Sigmoid colon (tissue), 7 donors: ENCODE measurements around the gene EIF4G3. TPM values are rescaled to one million over a fixed set of nuclear protein-coding genes. Genes with fewer than 3 reads are reported as not detected.

ENCODE experiments used
- DNase-seq: peaks from one replicate; pipeline ENCODE4 v3.0.0-alpha.2; 2019
- H3K27ac ChIP-seq, 4 donors: fragments of 200-600 bp; sonication (generic); one replicate each; pipeline ENCODE4 v1.5.1; 2016 to 2019; ENCODE audit warnings: mild to moderate bottlenecking in 1 of 4
- H3K27me3 ChIP-seq, 3 donors: fragments of 200-600 bp; sonication (generic); one replicate each; pipeline ENCODE4 v1.5.1; 2019; ENCODE audit warnings: mild to moderate bottlenecking in 1 of 3
- H3K36me3 ChIP-seq, 4 donors: fragments of 200-600 bp; sonication (generic); one replicate each; pipeline ENCODE4 v1.5.1; 2016 to 2019
- H3K4me1 ChIP-seq, 4 donors: fragments of 200-600 bp; sonication (generic); one replicate each; pipeline ENCODE4 v1.5.1; 2017 to 2019
- H3K4me3 ChIP-seq, 4 donors: fragments of 200-600 bp; sonication (generic); one replicate each; pipeline ENCODE4 v1.5.1; 2017 to 2019; ENCODE audit warnings: mild to moderate bottlenecking in 2 of 4, moderate library complexity in 1 of 4
- H3K9me3 ChIP-seq, 4 donors: fragments of 200-600 bp in 3 of 4; sonication (generic) in 3 of 4; one replicate each; pipeline versions ENCODE4 v1.5.1 to v1.6.1; 2013 to 2019
- CTCF ChIP-seq, 4 experiments: fragments of 450-650 bp in 3 of 4; fragments of 200-600 bp in 1 of 4; IDR thresholded peaks; one replicate each; pipeline ENCODE4 v1.5.1; 2016 to 2019; ENCODE audit warnings: antibody characterized with exemption in 4 of 4, mild to moderate bottlenecking in 3 of 4, moderate library complexity in 2 of 4
- EP300 ChIP-seq, 4 donors: sonication (generic); formaldehyde crosslinking; IDR thresholded peaks; one replicate each; pipeline ENCODE4 v1.6.1; 2017; ENCODE audit warnings: antibody characterized with exemption in 4 of 4
- POLR2A ChIP-seq, 2 donors: fragments of 450-650 bp; IDR thresholded peaks; one replicate each; pipeline ENCODE4 v1.6.1; 2016; ENCODE audit warnings: antibody characterized with exemption in 2 of 2, mild to moderate bottlenecking in 2 of 2, moderate library complexity in 2 of 2
- POLR2AphosphoS5 ChIP-seq, 4 donors: sonication (generic); formaldehyde crosslinking; IDR thresholded peaks; one replicate each; pipeline ENCODE4 v1.6.1; 2017; ENCODE audit warnings: antibody characterized with exemption in 4 of 4
- WGBS, 2 donors: extraction: QIAGEN DNeasy Blood & Tissue Kit; methylation state at CpG; one replicate each; pipeline ENCODE4 v1.1.7; 2013; 5-methylcytosine and 5-hydroxymethylcytosine counted together
- intact Hi-C: fragments of 100-400 bp; cut with DNase I; formaldehyde crosslinking; loops from one replicate; pipeline ENCODE4 v1.15.1; 2023
- polyA plus RNA-seq, 3 donors: library from polyadenylated mRNA; stranded (reverse); fragments of 200-250 nt; gene quantifications; one replicate each; pipeline ENCODE4 v1.2.3, GENCODE V29; 2013
- total RNA-seq, 4 donors: library from RNA; depleted of rRNA; stranded (reverse); fragments of >200 nt; gene quantifications; one replicate each; pipeline ENCODE4 v1.1.0, GENCODE V29; 2016
- donor health status: healthy with polysubstance abuse.
- donor health status: Bipolar disorder and iron deficiency.
- donor health status: healthy.

EIF4G3 gene
- total and polyA plus RNA-seq, 7 donors = 13.4 to 65.9 (median 33.5) TPM

- Histone ChIP-seq H3K4me3 (no peak overlapping the region), H3K9me3 (no peaks in the 10 kb centered on the region), H3K4me1 (peaks cover 0 to 24% (median 15%) of the 10 kb centered on the region in 4 donors), H3K27ac (no peak overlapping the region), H3K36me3 (peaks cover 0 to 5% (median 0%) of the 10 kb centered on the region in 4 donors), H3K27me3 (no peaks in the 10 kb centered on the region)
- intact Hi-C loops = no loop called here
- TF ChIP-seq POLR2AphosphoS5 (IDR thresholded peaks at IDR 0.05) (no peak), CTCF (IDR thresholded peaks at IDR 0.05) (no peak), EP300 (IDR thresholded peaks at IDR 0.05) (no peak), POLR2A (IDR thresholded peaks at IDR 0.05) (no peak)
- no peak for DNase-seq
These were observed 87.0 kb downstream of the EIF4G3 start for GRCh38 chr1:21089731-21090130.

GRCh38 chr1:21089299-21089698, 87.4 kb downstream of the EIF4G3 start:
- Histone ChIP-seq H3K36me3 (peaks cover 0 to 5% (median 0%) of the 10 kb centered on the region in 4 donors), H3K4me1 (peaks cover 0 to 24% (median 15%) of the 10 kb centered on the region in 4 donors), H3K27ac (no peak overlapping the region), H3K27me3 (no peaks in the 10 kb centered on the region), H3K4me3 (no peak overlapping the region), H3K9me3 (no peaks in the 10 kb centered on the region)
- intact Hi-C loops = no loop called here
- DNase-seq = no peak
- WGBS, 2 donors = 83 to 97% methylated on average over 2 of the region's 2 CpGs
- TF ChIP-seq EP300 (IDR thresholded peaks at IDR 0.05) = no peak
- TF ChIP-seq CTCF (IDR thresholded peaks at IDR 0.05) = no peak
- no peak for TF ChIP-seq POLR2A (IDR thresholded peaks at IDR 0.05)
- TF ChIP-seq POLR2AphosphoS5 (IDR thresholded peaks at IDR 0.05) = no peak

GRCh38 chr1:21084111-21084810, 92.4 kb downstream of the EIF4G3 start:
- DNase-seq = no peak
- no peaks in the 10 kb centered on the region for H3K27me3 ChIP-seq
- intact Hi-C loops = no loop called here
- peaks cover 0 to 5% (median 0%) of the 10 kb centered on the region in 4 donors for H3K36me3 ChIP-seq
- TF ChIP-seq POLR2AphosphoS5 (IDR thresholded peaks at IDR 0.05) = no peak
- no peak for TF ChIP-seq CTCF (IDR thresholded peaks at IDR 0.05)
- TF ChIP-seq EP300 (IDR thresholded peaks at IDR 0.05) = no peak
- TF ChIP-seq POLR2A (IDR thresholded peaks at IDR 0.05) = no peak
- WGBS, 2 donors = 59 to 63% methylated on average over 4 of the region's 4 CpGs
- H3K4me3 ChIP-seq = no peak overlapping the region
- H3K27ac ChIP-seq = no peak overlapping the region
- peaks cover 0 to under 1% (median 0%) of the 10 kb centered on the region in 4 donors for H3K4me1 ChIP-seq
- H3K9me3 ChIP-seq = no peaks in the 10 kb centered on the region

- H3K36me3 ChIP-seq = peaks cover 0 to 5% (median 0%) of the 10 kb centered on the region in 4 donors
- H3K4me3 ChIP-seq = no peak overlapping the region
- intact Hi-C loops = no loop called here
- DNase-seq = no peak
- H3K4me1 ChIP-seq = no peaks in the 10 kb centered on the region
- H3K27me3 ChIP-seq = no peaks in the 10 kb centered on the region
- H3K9me3 ChIP-seq = no peaks in the 10 kb centered on the region
- 92 to 94% methylated on average over 6 of the region's 6 CpGs for WGBS, 2 donors
- no peak overlapping the region for H3K27ac ChIP-seq
- no peak for TF ChIP-seq EP300 (IDR thresholded peaks at IDR 0.05)
- no peak for TF ChIP-seq POLR2AphosphoS5 (IDR thresholded peaks at IDR 0.05)
- no peak for TF ChIP-seq CTCF (IDR thresholded peaks at IDR 0.05)
- TF ChIP-seq POLR2A (IDR thresholded peaks at IDR 0.05) = no peak
These were observed 94.6 kb downstream of the EIF4G3 start for GRCh38 chr1:21082073-21082472.

GRCh38 chr1:21077085-21077484, 99.6 kb downstream of the EIF4G3 start:
- no peak for DNase-seq
- Histone ChIP-seq H3K36me3 (no peaks in the 10 kb centered on the region), H3K4me3 (no peak overlapping the region), H3K27me3 (no peaks in the 10 kb centered on the region), H3K9me3 (no peaks in the 10 kb centered on the region), H3K4me1 (peaks cover 0 to 10% (median 5%) of the 10 kb centered on the region in 4 donors), H3K27ac (no peak overlapping the region)
- intact Hi-C loops = no loop called here
- no peak for TF ChIP-seq POLR2AphosphoS5 (IDR thresholded peaks at IDR 0.05)
- no peak for TF ChIP-seq CTCF (IDR thresholded peaks at IDR 0.05)
- TF ChIP-seq EP300 (IDR thresholded peaks at IDR 0.05) = no peak
- no peak for TF ChIP-seq POLR2A (IDR thresholded peaks at IDR 0.05)
